Osteoblast (primary cell): ENCODE measurements around the gene FAM180A. TPM values are rescaled to one million over a fixed set of nuclear protein-coding genes. Genes with fewer than 3 reads are reported as not detected.

ENCODE experiments used
- DNase-seq: peaks from one replicate; pipeline ENCODE4 v3.0.0; 2011; ENCODE audit warnings: low spot score, mixed read lengths; ENCODE audit not compliant: insufficient read length; ENCODE audit errors: missing footprints
- H2AFZ ChIP-seq: 2 replicates; pipeline ENCODE4 v1.6.0; 2011; ENCODE audit warnings: mild to moderate bottlenecking, low read length
- H3K27ac ChIP-seq: 2 replicates; pipeline ENCODE4 v1.5.1; 2011; ENCODE audit warnings: mild to moderate bottlenecking, low read depth, low read length, moderate library complexity
- H3K27me3 ChIP-seq: 2 replicates; pipeline ENCODE4 v1.6.0; 2012; ENCODE audit warnings: mild to moderate bottlenecking, control low read depth, inconsistent platforms, low read length, moderate library complexity; ENCODE audit not compliant: insufficient read depth
- H3K36me3 ChIP-seq: 2 replicates; pipeline ENCODE4 v1.5.1; 2011; ENCODE audit warnings: mild to moderate bottlenecking, low read length, control low read depth, moderate library complexity; ENCODE audit not compliant: insufficient read depth
- H3K4me1 ChIP-seq: 2 replicates; pipeline ENCODE4 v1.5.1; 2011; ENCODE audit warnings: mild to moderate bottlenecking, low read length, control low read depth, moderate library complexity; ENCODE audit not compliant: insufficient read depth
- H3K4me2 ChIP-seq: 2 replicates; pipeline ENCODE4 v1.6.0; 2011; ENCODE audit warnings: mild to moderate bottlenecking, low read length; ENCODE audit not compliant: insufficient read depth
- H3K4me3 ChIP-seq: fragments of 200-600 bp; sonication (generic); 3 replicates; pipeline ENCODE4 v1.5.1; 2012; ENCODE audit warnings: mild to moderate bottlenecking, low read length, inconsistent platforms; ENCODE audit not compliant: insufficient read depth
- H3K79me2 ChIP-seq: 2 replicates; pipeline ENCODE4 v1.6.0; 2012; ENCODE audit warnings: mild to moderate bottlenecking, low read length, control low read depth, inconsistent platforms; ENCODE audit not compliant: insufficient read depth
- H3K9me3 ChIP-seq: 2 replicates; pipeline ENCODE4 v1.5.1; 2011; ENCODE audit warnings: low read depth, low read length, control low read depth
- H4K20me1 ChIP-seq: 2 replicates; pipeline ENCODE4 v1.6.0; 2012; ENCODE audit warnings: mild to moderate bottlenecking, low read length, control low read depth; ENCODE audit not compliant: insufficient read depth
- total RNA-seq: library from RNA; depleted of rRNA; stranded (reverse); fragments of >200 nt; gene quantifications from 2 replicates; pipeline ENCODE4 v1.2.3, GENCODE V29; 2012
- TF ChIP-seq, protein P1 (sequence below): IDR thresholded peaks from 2 replicates; pipeline ENCODE4 v1.5.1; 2011; ENCODE audit warnings: mild to moderate bottlenecking, low read depth, low read length, moderate library complexity; ENCODE audit errors: extremely low read depth

FAM180A gene
- total RNA-seq, 1 donor = 23.5 TPM

GRCh38 chr7:135681762-135682161 is 66.9 kb downstream of the FAM180A start:
- Histone ChIP-seq H3K27me3 (no peaks in the 10 kb centered on the region), H4K20me1 (peaks cover 2% of the 10 kb centered on the region), H3K36me3 (no peaks in the 10 kb centered on the region), H3K4me3 (no peak overlapping the region), H3K4me1 (peaks cover 42% of the 10 kb centered on the region), H3K4me2 (no peak overlapping the region), H3K9me3 (no peaks in the 10 kb centered on the region), H3K27ac (no peak overlapping the region), H2AFZ (no peak overlapping the region), H3K79me2 (peaks cover 50% of the 10 kb centered on the region)
- TF ChIP-seq, protein P1, sequence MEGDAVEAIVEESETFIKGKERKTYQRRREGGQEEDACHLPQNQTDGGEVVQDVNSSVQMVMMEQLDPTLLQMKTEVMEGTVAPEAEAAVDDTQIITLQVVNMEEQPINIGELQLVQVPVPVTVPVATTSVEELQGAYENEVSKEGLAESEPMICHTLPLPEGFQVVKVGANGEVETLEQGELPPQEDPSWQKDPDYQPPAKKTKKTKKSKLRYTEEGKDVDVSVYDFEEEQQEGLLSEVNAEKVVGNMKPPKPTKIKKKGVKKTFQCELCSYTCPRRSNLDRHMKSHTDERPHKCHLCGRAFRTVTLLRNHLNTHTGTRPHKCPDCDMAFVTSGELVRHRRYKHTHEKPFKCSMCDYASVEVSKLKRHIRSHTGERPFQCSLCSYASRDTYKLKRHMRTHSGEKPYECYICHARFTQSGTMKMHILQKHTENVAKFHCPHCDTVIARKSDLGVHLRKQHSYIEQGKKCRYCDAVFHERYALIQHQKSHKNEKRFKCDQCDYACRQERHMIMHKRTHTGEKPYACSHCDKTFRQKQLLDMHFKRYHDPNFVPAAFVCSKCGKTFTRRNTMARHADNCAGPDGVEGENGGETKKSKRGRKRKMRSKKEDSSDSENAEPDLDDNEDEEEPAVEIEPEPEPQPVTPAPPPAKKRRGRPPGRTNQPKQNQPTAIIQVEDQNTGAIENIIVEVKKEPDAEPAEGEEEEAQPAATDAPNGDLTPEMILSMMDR = no peak
- no peak for DNase-seq

Other genes starting within 250 kb of the FAM180A start
- 13.4 and 14.1 TPM in 2 replicates for gene CNOT4, start 238.7 kb downstream of the FAM180A start, total RNA-seq
- 29.5 and 33.7 TPM in 2 replicates for gene NUP205, start 190.9 kb downstream of the FAM180A start, total RNA-seq
- 18.8 and 21.5 TPM in 2 replicates for gene STMP1, start 86.3 kb downstream of the FAM180A start, total RNA-seq
- gene SLC13A4, start 20.6 kb downstream of the FAM180A start, total RNA-seq = 0.36 and 0.88 TPM in 2 replicates
- 117 and 127 TPM in 2 replicates for gene MTPN, start 228.5 kb upstream of the FAM180A start, total RNA-seq